HG02588 (cell line): ENCODE data around the gene PLA1A.

ENCODE experiments used
- ATAC-seq: cut with Tn5 transposase; IDR thresholded peaks from one replicate; pipeline ENCODE4 v1.9.1; 2021; ENCODE audit warnings: mild to moderate bottlenecking, moderate library complexity; ENCODE audit not compliant: unreplicated experiment

Gene PLA1A

DNA sequence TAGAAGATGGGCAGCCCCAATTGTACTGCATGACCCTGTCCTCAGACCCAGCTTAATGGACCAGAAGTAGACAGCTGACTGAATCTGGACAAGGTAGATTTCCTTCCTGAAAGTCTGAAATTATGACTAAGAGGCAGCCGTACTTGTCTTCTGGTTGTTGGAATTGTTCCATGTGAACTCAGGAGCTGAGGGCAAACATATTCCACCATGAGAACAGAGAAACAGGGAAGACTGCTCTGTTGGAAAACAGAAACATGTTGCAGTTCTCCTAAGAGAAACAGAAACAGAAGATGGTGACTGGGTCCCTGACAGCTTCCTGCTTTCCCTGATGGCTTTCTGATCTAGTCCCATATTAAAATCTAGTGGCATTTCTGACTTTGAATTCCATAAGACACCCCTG, 38.6 kb downstream of the PLA1A start:
- no peak for ATAC-seq

DNA sequence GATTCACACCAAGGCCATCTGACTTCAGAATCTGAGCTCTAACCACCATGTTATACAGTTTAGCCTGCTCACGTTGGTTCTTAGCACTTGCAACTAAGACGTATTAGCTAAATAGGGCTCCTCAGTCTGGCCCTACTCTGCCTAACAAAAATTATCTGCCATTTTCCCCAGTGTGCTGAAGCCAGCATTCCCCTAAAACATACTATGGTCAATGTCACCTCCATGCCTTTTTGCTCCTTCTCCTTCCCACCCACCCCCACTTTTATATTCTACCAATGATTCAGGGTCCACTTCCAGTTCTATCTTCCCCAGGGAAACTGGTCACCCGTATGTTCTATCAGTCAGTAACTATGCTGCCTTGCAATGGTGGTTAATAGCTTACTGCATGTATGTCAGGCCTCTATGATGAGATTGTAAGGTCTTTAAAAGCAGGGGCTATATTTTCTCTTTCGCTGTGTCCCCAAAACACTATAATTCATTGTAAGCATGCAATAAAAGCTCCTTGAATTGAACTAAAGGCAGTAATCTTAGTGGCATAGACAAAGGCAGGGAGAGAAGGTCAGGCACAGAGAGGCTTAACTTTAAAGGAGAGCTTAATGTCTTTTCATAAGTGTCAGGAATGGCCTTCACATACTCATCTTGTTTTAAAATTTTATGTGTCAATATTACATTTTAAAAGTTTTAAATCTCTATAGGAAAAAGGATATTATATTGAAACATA, 39.4 kb downstream of the PLA1A start:
- no peak for ATAC-seq

DNA sequence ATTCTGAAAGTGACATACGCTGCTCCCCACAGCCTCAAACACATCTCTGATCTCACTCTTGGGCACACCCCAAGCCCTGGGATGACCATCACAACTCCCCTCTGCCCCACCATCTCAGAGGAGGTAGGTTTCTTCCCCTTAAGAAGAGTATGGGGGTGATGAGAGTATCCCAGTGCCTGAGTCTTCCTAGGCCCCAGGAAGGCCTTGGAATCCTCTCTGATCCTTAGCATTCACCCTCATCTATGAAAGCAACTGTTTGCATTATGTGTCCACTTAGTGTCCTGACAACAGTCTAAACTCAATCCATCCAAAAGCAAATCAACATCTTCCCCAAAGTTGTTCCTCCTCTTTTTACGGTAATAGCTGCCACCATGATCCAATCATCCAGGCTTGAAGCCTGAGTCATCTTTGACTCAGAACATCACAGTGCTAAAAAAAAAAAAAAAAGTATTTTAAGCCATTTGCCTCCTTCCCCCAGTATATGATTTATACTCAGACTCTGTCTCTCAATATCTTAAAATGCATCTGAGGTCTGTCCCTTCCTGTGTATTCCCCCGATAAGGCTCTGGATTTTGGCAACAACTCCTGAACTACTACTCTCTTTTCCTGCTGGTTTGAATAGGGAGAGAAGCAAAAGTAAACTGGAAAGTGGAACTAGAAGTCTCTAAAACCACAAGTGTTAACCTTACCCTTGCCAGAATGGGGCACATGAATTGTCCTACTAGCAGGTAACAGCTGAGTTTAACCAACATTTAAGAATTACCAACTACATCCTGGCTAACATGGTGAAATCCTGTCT, 40.2 kb downstream of the PLA1A start:
- ATAC-seq = peak; percentile 29

DNA sequence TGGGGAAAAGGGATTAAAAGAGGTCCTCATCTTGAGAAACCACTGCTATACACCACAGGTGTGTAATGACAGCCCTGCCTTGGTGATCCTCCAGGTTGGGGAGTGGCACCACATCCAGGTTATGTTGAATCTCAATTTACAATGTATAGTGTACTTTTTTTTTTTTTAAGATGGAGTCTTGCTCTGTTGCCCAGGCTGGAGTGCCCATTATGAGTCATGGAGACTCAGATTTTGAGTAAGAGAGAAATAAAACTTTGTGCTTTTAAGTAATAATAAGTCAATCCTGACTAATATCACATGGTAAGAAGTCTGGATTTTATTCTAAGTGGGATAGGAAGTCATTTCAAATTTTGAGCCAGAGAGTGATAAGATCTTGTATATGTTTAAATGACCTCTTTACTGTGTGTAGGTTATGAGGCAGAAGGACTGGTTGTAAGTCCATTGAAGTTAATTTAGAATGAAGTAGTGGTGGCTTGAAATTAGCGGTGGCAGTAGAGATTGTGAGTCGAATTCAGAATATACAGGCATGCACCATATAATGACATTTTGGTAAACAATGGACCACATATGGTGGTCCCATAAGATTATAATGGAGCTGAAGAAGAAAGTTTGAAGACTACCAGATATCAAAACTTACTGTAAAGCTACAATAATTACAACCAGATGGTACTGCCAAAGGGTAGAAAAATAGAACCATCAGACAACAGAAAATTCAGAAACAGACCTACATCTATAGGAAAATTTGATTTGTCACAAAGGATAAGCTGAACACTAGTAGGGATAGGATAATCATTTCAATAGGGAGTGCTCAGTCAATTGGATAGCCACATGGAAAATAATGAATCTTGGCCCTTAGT, 42.0 kb downstream of the PLA1A start:
- no peak for ATAC-seq

DNA sequence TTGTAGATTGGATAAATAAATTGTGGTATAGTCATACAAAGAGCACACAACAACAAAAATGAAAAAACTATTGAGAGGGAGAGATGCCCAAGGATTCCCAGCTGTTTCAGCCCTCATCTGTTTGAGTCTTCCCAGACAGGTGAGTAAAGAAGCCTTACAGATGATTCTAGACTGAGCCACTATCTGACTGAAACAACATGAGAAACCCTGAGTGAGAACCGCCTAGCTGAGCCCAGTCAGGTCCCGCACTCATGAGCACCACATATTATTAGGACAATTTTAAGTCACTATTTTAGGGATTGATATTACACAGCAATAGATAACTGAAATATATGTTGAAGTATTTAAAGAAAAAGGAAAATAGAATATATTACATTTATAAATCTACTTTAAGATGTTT, 43.7 kb downstream of the PLA1A start:
- no peak for ATAC-seq

DNA sequence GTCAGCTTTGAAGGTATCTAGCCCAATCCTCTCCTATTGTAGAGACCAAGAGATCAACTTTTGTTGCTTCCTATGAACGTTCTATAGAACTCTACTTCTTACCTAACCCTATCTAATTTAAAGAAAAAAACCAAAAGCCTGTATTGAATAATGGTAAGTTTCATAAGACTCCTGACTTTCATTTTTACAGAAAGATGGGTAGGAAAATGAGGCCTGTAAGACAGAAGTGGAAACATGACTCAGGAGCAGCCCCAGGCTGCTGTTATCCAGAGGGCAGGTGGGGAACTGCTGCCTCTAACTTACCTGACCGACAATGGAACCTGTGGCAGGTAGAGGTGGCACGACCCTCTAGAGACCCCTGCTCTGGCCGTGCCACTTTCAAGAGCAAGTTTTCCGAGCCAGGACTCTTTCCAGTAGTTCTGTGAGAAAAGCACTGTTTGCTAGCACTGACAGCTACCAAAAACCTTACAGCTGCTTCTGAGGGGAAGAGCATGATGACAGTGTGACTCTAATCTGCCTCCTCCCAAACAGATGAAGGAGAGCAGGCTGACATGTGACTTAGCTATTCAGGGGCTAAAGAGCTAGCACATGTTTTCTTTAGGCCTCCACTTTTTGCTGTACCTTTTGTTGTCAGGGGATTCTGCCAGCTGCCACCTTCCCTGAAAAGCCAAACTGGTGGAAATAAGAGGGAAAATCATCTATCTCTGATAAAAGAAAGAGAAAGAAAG, 45.2 kb downstream of the PLA1A start:
- no peak for ATAC-seq

DNA sequence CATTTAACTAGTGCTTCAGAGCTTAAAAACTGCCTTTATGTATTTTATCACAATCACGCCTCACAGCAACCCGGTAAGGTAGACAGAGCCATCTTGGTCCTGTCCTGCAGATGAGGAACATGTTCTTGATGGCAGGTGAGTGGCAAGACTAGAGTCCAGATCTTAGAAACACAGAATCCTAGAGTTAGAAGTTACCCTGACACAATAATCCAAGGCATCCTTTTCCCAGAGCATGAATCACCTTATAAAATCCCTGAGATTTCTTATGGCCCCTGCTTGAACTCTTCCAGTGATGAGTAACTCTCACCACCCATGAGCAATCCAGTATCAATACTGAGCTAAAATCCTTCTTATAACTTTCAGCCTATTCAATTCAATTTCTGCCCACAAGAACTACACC, 45.8 kb downstream of the PLA1A start:
- ATAC-seq = no peak

DNA sequence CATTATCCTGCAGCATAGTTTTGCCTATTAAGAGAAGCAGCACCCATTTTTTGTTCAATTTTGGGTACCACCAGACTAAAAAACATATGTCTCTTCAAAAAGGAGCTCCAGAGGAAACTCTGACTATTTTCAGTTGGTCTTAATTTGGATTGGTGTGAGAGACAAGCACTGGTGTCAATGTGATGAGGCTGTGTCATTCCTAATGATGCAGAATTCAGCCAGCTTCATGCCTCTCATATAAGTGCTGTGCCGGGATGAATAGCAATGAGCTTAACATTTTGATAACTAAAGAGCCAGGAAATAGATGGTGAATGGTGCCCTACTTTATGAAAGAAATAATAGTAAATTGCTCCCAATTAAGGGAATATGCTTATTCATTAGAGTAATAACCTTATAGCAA, 46.8 kb downstream of the PLA1A start:
- no peak for ATAC-seq

DNA sequence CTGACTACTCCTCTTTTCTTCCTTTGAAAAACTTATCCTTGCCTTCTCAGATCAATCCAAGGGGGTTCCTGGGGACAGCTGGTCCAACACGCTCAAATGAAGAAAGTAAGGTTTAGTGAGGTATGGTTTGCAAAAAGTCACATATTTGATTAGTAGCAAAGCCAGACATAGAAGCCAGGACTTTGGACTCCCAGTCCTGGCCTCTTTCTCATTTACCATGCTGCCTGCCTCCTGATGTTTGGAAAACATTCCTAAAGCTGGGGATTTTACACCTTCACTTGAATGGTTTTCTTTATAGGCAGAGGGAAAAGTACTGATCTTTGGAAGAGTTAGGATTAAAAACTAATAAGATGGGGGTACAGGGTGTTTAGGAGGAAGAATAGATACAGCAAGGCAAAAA, 48.1 kb downstream of the PLA1A start:
- ATAC-seq = no peak

DNA sequence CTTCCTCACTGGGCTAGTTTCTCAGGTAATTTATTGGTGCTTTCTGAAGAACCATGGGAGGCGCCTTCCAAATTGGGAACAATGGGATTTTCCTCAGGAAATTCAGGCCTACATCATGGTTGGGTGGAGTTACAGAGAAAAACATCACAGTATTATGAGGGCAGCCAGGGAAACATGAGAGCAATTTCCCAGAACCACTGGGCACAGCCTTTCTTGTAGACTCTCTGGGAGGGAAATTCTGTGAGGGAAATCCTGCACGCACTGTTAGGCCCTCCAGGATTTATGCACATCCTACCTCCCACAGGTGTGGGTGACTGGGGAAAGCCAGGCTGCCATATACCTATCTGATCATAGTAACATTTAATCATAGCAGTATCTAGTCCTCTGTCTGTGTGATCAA, 49.5 kb downstream of the PLA1A start:
- ATAC-seq = no peak

DNA sequence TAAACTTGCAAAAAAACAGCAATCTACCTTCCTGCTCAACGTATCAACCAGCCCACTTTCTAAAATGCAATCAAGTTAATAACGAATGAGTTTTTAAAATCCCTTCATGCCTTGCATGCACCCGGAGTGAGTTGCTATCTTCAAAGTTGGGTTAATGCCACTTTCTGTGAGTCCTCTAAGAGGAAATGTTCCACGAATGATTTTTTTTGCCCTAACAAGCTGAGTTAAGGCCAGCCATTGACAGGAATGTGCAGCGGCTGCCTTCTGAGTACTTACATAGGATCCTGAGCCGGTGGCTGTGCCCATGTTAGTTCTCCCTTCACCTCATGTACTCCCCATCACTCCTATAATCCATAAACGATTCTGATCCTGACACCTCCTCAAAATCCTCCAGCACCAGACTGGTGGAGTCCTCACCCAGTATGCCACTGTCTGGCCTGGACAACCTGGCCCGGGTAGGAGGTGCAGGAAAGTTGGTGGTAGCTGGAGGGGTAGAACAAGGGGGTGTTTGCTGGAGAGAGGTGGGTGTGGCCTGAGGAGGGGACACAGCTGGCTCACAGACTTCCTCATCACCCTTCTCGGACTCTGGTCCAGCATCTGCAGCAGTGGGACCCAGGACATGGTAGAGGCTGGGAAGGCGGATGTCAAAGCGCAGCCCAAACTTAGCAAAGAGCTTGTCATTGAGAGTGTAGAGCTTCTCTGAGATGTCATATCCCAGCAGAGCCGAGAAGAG, 50.3 kb downstream of the PLA1A start:
- no peak for ATAC-seq

DNA sequence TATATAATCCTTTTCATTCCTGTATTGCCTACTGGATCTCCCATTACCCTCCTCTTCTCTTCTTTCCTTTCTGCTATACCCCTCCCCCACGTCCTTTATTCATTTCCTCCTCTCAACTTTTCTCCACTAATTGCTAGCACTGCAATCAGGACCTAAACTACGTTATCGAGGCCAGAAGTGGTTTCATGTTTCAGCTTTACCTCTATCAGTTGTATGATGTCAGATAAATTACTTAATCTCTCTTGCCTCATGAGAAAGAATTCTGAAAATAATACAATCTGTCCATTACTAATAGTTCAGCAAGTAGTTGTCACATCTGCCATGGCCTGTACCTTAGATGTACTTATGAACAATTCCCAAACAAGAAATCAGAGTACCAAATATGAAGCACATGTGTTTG, 52.1 kb downstream of the PLA1A start:
- ATAC-seq = no peak

DNA sequence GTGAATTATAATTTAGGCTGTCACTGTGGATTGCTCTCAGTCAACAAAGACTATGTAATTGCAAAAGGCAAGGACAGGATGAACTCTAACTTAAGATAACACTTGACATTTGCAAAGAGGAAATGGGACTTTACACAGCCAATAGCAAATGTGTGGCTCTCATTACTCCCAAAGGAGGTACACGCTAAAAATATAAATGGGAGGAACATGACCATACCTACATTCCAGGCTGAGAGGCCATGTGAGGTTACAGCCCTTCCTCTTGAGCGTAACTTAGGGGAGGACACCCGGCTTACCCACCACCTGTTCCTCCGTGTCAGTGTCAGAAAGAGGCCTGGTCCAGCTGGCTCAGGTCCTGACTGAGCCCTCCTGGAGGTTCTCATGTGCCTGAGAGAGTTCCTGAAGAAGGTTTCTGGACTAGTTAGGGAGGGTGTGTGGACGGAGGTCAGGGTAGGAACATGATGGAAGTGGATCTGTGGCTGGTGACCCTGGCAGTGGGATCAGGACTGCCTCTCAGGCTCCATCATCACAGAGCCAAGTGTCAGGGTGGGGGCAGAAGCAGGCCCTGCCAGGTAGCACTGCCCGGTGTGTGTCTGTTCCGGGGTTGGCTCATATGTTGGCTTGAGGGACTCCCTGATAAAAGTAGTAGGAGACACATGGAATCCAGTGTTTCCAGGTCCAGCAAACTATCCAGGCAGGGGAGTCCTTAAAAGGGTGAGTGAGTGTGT, 54.8 kb downstream of the PLA1A start:
- no peak for ATAC-seq

DNA sequence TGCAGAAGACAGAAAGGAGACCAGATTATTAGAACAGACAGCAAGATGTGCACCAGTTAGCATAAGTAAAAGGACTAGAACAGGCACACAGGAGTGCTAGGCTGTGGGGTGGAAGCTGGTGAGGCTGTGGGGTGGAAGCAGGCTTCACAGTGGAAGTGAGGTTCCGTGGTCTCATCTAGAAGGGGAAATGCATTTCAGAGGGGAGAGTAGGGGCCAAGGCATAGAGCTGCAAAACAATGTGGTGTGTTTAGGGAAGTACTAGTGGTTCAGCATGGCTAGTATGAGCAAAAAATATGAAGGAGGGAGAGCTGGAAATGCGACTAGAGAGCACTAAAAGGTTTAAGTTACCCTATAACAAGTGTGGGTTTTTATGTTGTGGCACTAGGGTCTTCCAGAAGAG, 56.2 kb downstream of the PLA1A start:
- ATAC-seq = no peak

DNA sequence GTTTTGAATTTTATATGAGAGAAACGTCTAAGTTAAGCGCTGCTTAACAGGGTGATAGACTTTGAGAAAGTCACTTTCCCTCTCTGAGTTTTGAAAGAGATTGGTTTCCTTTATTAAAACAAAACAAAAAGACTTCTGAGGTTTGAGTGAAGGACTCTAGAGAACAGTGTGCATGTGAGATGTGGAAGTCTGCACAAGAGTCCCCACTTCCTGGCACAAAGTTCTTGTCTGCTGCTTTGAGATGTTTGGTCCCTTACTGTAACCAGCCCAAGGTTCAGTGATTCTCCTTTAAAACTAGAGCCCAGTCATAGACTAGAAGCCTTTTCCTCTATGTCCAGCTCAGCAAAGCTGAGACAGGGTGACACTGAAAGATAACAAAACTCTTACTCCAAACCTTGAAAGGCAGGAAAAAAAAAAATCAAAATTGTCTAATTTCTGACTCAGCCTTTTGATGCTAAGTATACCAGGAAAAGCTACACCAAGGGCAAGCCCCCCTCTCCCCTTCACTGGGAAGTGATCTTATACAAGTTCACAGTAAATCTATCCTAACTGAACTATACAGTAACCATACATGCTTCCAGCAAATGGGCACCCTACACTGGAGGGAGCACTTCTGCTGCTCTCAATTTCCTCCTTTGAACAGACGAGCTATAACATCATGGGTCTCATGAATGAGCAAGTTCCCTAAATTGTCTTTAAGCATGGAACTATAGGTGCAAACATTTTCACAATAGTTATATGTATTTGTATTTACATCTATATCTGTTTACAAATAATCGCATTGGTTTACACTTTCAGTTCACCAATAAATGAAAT, 60.4 kb downstream of the PLA1A start:
- no peak for ATAC-seq

DNA sequence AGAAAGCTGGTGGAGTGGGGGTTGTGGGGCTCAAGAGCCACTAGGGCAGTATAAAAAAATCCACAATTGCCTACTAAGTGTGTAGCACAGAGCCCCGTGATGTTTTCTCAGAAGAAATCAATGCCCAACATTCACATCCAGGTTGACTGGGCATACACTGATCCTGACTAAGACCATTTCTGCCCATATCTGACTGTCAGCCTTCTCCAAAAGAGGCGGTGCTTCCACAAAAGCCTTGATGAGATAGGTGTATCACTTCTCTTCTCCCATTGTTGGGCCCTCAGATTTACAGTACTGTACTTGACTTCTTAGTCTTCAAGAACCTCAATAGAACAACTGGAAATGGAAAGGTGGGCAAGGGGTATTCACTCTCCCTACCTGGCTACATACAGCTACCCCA, 61.3 kb downstream of the PLA1A start:
- ATAC-seq = no peak

DNA sequence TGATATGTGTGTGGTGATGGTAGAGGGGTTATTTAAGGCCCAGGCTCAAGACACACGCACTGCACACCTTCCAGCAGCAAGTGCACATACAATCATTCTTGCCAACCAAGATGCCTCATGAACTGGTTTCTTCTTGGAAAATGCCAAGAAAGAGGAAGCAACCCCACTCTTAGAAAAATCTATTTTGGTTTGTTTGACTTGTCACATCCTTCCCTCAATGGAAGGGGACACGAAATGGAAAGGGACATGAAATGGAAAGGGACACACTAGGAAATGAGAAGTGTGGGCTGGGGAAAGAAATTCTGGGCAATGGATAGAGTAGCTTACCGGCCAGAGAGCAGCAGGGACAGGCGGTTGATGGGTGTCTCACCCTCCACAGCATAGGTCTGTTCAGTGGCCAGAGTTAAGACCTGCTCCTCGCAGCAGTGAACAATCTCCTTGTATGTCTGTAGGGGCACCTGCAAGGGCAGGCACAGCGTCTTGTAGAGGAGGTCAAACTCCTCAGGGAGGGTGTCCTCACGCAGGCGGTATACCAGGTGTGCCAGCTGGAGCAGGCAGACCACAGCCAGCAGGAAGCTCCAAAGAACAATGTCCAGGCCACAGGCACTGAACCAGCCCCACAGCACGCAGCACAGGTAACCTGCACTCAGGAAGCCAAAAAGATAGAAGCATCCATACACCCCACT, 62.1 kb downstream of the PLA1A start:
- ATAC-seq = no peak
